ENCODE measurements around the gene LASP1NB.

Gene LASP1NB

DNA sequence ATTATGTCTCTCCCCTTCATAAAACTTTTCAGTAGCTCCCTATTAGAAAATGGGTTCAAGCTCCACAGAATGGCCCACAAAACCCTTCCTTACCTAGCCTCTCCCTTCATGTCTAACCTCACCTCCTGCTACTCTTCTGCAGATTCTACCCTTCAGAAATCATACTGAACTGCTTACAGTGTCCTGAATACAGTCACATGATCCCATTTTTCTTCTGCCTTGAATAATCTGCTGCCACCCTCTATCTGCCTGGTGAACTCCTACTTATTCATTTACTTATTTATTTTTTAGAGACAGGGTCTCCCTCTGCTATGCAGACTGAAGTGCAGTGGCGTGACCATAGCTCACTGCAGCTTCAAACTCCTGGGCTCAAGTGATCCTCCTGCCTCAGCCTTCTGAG lies 15.0 kb downstream of the LASP1NB start:
- Histone ChIP-seq H3K9me1 (replicated peaks; ENCODE audit: control insufficient read depth, extremely low read depth, insufficient read depth, low read length) (no peaks in the 10 kb centered on the region), H3K9me3 (replicated peaks; ENCODE audit: control insufficient read depth, insufficient read depth, low read length) (no peaks in the 10 kb centered on the region), H3K9ac (replicated peaks; ENCODE audit: extremely low read depth, insufficient read depth, low read length) (no peak overlapping the region), H2AFZ (ENCODE audit: low read depth, low read length) (no peak overlapping the region), H3K4me3 (replicated peaks in 1 of 3; ENCODE audit: insufficient read depth in 1 of 3, low read depth in 1 of 3, low read length in 3 of 3) (no peak overlapping the region), H3K27me3 (ENCODE audit: control insufficient read depth in 2 of 2, insufficient read depth in 2 of 2, low read length in 2 of 2) (peaks cover 0 to 11% of the 10 kb centered on the region in 2 experiments), H4K20me1 (replicated peaks; ENCODE audit: control insufficient read depth, extremely low read depth, insufficient read depth, low read length) (no peaks in the 10 kb centered on the region), H3K36me3 (ENCODE audit: control insufficient read depth in 2 of 2, extremely low read depth in 1 of 2, insufficient read depth in 2 of 2, low read length in 2 of 2) (no peaks in the 10 kb centered on the region), H3K79me2 (ENCODE audit: control insufficient read depth, insufficient read depth, low read length) (no peaks in the 10 kb centered on the region), H3K27ac (ENCODE audit: insufficient read depth, low read depth, low read length) (no peak overlapping the region), H3K4me2 (ENCODE audit: insufficient read depth, low read length) (no peak overlapping the region), H3K4me1 (ENCODE audit: control insufficient read depth, extremely low read depth, insufficient read depth, low read length) (no peaks in the 10 kb centered on the region)
- CTCF ChIA-PET: interaction anchor here (0.8 to 1.4 kb wide), 6 partner anchors 8 to 213 kb away, joined by 3 to 5 read pairs (median 4); no protein-coding TSS in a partner anchor
- FAIRE-seq (no peak), DNase-seq (ENCODE audit: low read depth, low spot score) (no peak)
- POLR2A ChIA-PET: no interaction called here
- intact Hi-C loops (cut with micrococcal nuclease): no loop called here
- dilution Hi-C loops (cut with MboI; ENCODE audit: extremely low pct_ligation_motif_present, low sequenced_read_pairs): no loop called here
- no TSS peak for BruUV-seq (replicated peaks)
- TF ChIP-seq POLR2AphosphoS5 (IDR thresholded peaks at IDR 0.05; ENCODE audit: insufficient read depth, low read depth, low read length): no peak
- TF ChIP-seq FOS (IDR thresholded peaks at IDR 0.05; ENCODE audit: borderline replicate concordance, insufficient read depth, low read length): no peak
- TF ChIP-seq EZH2 (IDR thresholded peaks at IDR 0.05; ENCODE audit: borderline replicate concordance, low read depth, low read length, severe bottlenecking): no peak
- no peak for TF ChIP-seq MYC (IDR thresholded peaks at IDR 0.05; ENCODE audit: low read depth, low read length)
- no peak for TF ChIP-seq POLR2A (IDR thresholded peaks at IDR 0.05; ENCODE audit: low read depth, low read length)
- TF ChIP-seq, protein P1, sequence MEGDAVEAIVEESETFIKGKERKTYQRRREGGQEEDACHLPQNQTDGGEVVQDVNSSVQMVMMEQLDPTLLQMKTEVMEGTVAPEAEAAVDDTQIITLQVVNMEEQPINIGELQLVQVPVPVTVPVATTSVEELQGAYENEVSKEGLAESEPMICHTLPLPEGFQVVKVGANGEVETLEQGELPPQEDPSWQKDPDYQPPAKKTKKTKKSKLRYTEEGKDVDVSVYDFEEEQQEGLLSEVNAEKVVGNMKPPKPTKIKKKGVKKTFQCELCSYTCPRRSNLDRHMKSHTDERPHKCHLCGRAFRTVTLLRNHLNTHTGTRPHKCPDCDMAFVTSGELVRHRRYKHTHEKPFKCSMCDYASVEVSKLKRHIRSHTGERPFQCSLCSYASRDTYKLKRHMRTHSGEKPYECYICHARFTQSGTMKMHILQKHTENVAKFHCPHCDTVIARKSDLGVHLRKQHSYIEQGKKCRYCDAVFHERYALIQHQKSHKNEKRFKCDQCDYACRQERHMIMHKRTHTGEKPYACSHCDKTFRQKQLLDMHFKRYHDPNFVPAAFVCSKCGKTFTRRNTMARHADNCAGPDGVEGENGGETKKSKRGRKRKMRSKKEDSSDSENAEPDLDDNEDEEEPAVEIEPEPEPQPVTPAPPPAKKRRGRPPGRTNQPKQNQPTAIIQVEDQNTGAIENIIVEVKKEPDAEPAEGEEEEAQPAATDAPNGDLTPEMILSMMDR (IDR thresholded peaks at IDR 0.05; ENCODE audit: extremely low read depth in 1 of 2, insufficient read depth in 1 of 2, low read depth in 1 of 2, low read length in 2 of 2): no peak
- TF ChIP-seq, protein P2, sequence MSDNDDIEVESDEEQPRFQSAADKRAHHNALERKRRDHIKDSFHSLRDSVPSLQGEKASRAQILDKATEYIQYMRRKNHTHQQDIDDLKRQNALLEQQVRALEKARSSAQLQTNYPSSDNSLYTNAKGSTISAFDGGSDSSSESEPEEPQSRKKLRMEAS (IDR thresholded peaks at IDR 0.05; ENCODE audit: insufficient read depth, insufficient read length): no peak
- no peak for TF ChIP-seq JUN (IDR thresholded peaks at IDR 0.05; ENCODE audit: borderline replicate concordance, insufficient read depth, insufficient read length, low read depth)
- no peak for TF ChIP-seq GATA2 (IDR thresholded peaks at IDR 0.05; ENCODE audit: insufficient read depth, insufficient read length, low read depth, low read length)

Measured in endothelial cell of umbilical vein (primary cell).